ENCODE results near the gene LRRC53. TPM values are rescaled to one million over a fixed set of nuclear protein-coding genes. Genes with fewer than 3 reads are reported as not detected.

LRRC53 gene
- total and polyA plus RNA-seq, 2 experiments from 2014 or later = not detected

DNA sequence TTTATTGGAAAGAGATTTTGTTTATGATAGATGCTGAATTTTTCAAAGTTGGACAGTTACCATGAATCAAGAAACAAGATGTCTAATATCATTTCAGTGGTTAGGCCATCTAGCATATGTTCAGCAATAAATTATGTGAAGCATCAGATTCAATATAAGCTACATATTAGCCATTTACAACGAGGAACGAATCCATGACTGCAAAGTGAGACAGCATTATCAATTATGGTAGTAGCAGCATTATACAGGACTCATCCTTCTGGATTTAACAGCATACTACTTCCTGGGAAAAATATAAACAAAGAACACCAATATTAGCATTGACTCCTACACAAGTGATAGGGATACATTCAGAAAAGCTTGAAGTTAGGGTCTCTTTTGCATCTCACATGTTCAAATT is 59.1 kb downstream of the LRRC53 start:
- DNase-seq (ENCODE audit: low spot score) (no peak), ATAC-seq (no peak)
- Histone ChIP-seq H3K27ac (ENCODE audit: low read depth) (no peak overlapping the region), H4K20me1 (replicated peaks; ENCODE audit: insufficient read depth) (no peaks in the 10 kb centered on the region), H3K27me3 (ENCODE audit: insufficient read depth) (no peaks in the 10 kb centered on the region), H3F3A (replicated peaks; ENCODE audit: low read depth) (no peaks in the 10 kb centered on the region), H3K4me1 (ENCODE audit: insufficient read depth) (no peaks in the 10 kb centered on the region), H2AFZ (no peak overlapping the region), H3K79me2 (replicated peaks; ENCODE audit: insufficient read depth) (no peaks in the 10 kb centered on the region), H3K4me2 (no peak overlapping the region), H3K4me3 (no peak overlapping the region), H3K36me3 (ENCODE audit: insufficient read depth) (no peaks in the 10 kb centered on the region), H3K9me2 (ENCODE audit: insufficient read depth) (no peaks in the 10 kb centered on the region)
- H3K27me3 Mint-ChIP-seq (ENCODE audit: insufficient read depth, low read depth, poor library complexity) = no peaks in the 10 kb centered on the region
- H3K36me3 Mint-ChIP-seq (ENCODE audit: low read depth) = no peaks in the 10 kb centered on the region
- H3K4me1 Mint-ChIP-seq = no peaks in the 10 kb centered on the region
- H3K27ac Mint-ChIP-seq = no peak overlapping the region
- no peak overlapping the region for H3K4me3 Mint-ChIP-seq
- TF ChIP-seq ZNF331 (CRISPR knock-in tag; IDR thresholded peaks at IDR 0.05; ENCODE audit: low read depth) = no peak
- no peak for TF ChIP-seq NANOG (IDR thresholded peaks at IDR 0.05; ENCODE audit: borderline replicate concordance)
- TF ChIP-seq JUNB (IDR thresholded peaks at IDR 0.05; ENCODE audit: unreplicated experiment) = no peak
- no peak for TF ChIP-seq EZH2 (IDR thresholded peaks at IDR 0.05; ENCODE audit: low read depth, unreplicated experiment)
- no peak for TF ChIP-seq CREB1 (CRISPR knock-in tag; IDR thresholded peaks at IDR 0.05; ENCODE audit: low read depth)
- TF ChIP-seq ZNF114 (CRISPR knock-in tag; IDR thresholded peaks at IDR 0.05) = no peak
- TF ChIP-seq, protein P1, sequence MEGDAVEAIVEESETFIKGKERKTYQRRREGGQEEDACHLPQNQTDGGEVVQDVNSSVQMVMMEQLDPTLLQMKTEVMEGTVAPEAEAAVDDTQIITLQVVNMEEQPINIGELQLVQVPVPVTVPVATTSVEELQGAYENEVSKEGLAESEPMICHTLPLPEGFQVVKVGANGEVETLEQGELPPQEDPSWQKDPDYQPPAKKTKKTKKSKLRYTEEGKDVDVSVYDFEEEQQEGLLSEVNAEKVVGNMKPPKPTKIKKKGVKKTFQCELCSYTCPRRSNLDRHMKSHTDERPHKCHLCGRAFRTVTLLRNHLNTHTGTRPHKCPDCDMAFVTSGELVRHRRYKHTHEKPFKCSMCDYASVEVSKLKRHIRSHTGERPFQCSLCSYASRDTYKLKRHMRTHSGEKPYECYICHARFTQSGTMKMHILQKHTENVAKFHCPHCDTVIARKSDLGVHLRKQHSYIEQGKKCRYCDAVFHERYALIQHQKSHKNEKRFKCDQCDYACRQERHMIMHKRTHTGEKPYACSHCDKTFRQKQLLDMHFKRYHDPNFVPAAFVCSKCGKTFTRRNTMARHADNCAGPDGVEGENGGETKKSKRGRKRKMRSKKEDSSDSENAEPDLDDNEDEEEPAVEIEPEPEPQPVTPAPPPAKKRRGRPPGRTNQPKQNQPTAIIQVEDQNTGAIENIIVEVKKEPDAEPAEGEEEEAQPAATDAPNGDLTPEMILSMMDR (conservative IDR thresholded peaks at IDR 0.05; ENCODE audit: low read depth in 2 of 2) = no peak
- TF ChIP-seq, protein P2, sequence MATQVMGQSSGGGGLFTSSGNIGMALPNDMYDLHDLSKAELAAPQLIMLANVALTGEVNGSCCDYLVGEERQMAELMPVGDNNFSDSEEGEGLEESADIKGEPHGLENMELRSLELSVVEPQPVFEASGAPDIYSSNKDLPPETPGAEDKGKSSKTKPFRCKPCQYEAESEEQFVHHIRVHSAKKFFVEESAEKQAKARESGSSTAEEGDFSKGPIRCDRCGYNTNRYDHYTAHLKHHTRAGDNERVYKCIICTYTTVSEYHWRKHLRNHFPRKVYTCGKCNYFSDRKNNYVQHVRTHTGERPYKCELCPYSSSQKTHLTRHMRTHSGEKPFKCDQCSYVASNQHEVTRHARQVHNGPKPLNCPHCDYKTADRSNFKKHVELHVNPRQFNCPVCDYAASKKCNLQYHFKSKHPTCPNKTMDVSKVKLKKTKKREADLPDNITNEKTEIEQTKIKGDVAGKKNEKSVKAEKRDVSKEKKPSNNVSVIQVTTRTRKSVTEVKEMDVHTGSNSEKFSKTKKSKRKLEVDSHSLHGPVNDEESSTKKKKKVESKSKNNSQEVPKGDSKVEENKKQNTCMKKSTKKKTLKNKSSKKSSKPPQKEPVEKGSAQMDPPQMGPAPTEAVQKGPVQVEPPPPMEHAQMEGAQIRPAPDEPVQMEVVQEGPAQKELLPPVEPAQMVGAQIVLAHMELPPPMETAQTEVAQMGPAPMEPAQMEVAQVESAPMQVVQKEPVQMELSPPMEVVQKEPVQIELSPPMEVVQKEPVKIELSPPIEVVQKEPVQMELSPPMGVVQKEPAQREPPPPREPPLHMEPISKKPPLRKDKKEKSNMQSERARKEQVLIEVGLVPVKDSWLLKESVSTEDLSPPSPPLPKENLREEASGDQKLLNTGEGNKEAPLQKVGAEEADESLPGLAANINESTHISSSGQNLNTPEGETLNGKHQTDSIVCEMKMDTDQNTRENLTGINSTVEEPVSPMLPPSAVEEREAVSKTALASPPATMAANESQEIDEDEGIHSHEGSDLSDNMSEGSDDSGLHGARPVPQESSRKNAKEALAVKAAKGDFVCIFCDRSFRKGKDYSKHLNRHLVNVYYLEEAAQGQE (IDR thresholded peaks at IDR 0.05; ENCODE audit: unreplicated experiment) = no peak
- TF ChIP-seq, protein P3, sequence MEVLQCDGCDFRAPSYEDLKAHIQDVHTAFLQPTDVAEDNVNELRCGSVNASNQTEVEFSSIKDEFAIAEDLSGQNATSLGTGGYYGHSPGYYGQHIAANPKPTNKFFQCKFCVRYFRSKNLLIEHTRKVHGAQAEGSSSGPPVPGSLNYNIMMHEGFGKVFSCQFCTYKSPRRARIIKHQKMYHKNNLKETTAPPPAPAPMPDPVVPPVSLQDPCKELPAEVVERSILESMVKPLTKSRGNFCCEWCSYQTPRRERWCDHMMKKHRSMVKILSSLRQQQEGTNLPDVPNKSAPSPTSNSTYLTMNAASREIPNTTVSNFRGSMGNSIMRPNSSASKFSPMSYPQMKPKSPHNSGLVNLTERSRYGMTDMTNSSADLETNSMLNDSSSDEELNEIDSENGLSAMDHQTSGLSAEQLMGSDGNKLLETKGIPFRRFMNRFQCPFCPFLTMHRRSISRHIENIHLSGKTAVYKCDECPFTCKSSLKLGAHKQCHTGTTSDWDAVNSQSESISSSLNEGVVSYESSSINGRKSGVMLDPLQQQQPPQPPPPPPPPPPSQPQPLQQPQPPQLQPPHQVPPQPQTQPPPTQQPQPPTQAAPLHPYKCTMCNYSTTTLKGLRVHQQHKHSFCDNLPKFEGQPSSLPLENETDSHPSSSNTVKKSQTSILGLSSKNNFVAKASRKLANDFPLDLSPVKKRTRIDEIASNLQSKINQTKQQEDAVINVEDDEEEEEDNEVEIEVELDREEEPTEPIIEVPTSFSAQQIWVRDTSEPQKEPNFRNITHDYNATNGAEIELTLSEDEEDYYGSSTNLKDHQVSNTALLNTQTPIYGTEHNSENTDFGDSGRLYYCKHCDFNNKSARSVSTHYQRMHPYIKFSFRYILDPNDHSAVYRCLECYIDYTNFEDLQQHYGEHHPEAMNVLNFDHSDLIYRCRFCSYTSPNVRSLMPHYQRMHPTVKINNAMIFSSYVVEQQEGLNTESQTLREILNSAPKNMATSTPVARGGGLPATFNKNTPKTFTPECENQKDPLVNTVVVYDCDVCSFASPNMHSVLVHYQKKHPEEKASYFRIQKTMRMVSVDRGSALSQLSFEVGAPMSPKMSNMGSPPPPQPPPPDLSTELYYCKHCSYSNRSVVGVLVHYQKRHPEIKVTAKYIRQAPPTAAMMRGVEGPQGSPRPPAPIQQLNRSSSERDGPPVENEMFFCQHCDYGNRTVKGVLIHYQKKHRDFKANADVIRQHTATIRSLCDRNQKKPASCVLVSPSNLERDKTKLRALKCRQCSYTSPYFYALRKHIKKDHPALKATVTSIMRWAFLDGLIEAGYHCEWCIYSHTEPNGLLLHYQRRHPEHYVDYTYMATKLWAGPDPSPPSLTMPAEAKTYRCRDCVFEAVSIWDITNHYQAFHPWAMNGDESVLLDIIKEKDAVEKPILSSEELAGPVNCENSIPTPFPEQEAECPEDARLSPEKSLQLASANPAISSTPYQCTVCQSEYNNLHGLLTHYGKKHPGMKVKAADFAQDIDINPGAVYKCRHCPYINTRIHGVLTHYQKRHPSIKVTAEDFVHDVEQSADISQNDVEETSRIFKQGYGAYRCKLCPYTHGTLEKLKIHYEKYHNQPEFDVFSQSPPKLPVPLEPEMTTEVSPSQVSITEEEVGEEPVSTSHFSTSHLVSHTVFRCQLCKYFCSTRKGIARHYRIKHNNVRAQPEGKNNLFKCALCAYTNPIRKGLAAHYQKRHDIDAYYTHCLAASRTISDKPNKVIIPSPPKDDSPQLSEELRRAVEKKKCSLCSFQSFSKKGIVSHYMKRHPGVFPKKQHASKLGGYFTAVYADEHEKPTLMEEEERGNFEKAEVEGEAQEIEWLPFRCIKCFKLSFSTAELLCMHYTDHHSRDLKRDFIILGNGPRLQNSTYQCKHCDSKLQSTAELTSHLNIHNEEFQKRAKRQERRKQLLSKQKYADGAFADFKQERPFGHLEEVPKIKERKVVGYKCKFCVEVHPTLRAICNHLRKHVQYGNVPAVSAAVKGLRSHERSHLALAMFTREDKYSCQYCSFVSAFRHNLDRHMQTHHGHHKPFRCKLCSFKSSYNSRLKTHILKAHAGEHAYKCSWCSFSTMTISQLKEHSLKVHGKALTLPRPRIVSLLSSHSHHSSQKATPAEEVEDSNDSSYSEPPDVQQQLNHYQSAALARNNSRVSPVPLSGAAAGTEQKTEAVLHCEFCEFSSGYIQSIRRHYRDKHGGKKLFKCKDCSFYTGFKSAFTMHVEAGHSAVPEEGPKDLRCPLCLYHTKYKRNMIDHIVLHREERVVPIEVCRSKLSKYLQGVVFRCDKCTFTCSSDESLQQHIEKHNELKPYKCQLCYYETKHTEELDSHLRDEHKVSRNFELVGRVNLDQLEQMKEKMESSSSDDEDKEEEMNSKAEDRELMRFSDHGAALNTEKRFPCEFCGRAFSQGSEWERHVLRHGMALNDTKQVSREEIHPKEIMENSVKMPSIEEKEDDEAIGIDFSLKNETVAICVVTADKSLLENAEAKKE (CRISPR knock-in tag; IDR thresholded peaks at IDR 0.05) = no peak
- TF ChIP-seq, protein P4, sequence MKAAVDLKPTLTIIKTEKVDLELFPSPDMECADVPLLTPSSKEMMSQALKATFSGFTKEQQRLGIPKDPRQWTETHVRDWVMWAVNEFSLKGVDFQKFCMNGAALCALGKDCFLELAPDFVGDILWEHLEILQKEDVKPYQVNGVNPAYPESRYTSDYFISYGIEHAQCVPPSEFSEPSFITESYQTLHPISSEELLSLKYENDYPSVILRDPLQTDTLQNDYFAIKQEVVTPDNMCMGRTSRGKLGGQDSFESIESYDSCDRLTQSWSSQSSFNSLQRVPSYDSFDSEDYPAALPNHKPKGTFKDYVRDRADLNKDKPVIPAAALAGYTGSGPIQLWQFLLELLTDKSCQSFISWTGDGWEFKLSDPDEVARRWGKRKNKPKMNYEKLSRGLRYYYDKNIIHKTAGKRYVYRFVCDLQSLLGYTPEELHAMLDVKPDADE (IDR thresholded peaks at IDR 0.05) = no peak
- peaks cover 3% of the 10 kb centered on the region; the same call in 1 of the 3 replicates for H3K9me3 Mint-ChIP-seq
